Measurements from ENCODE around the gene GRIN1.
A peak's percentile ranks its signal among the peaks of the same experiment; 100 is the strongest.

The GRIN1 gene

GRCh38 chr9:137136261-137136880 lies 2.6 kb upstream of the GRIN1 start:
- H2BK12ac ChIP-seq (ENCODE audit: low read length) = no peak overlapping the region
- H3K9me3 ChIP-seq (replicated peaks in 1 of 2; ENCODE audit: control insufficient read depth in 2 of 2, insufficient read depth in 1 of 2, low read depth in 1 of 2, low read length in 2 of 2) = peaks cover 0 to 5% of the 10 kb centered on the region in 2 donors
- no peak overlapping the region for H3K18ac ChIP-seq (ENCODE audit: low read length)
- no peak overlapping the region for H3K14ac ChIP-seq (ENCODE audit: low read length)
- no peak overlapping the region for H2BK15ac ChIP-seq (ENCODE audit: low read length)
- no peak overlapping the region for H2AK5ac ChIP-seq (ENCODE audit: low read depth, low read length)
- no peak overlapping the region for H4K91ac ChIP-seq (ENCODE audit: low read depth, low read length, poor library complexity)
- peak overlapping the region; percentile 43 for H3K23ac ChIP-seq (ENCODE audit: low read depth, low read length, poor library complexity)
- peaks cover 10 to 59% (median 56%) of the 10 kb centered on the region in 3 experiments for H3K27me3 ChIP-seq (ENCODE audit: control insufficient read depth in 3 of 3, insufficient read depth in 3 of 3, low read depth in 1 of 3, low read length in 3 of 3)
- peaks cover 0 to 2% of the 10 kb centered on the region in 2 donors for H3K4me1 ChIP-seq (ENCODE audit: control insufficient read depth in 2 of 2, insufficient read depth in 1 of 2, low read depth in 1 of 2, low read length in 2 of 2)
- H3K4me2 ChIP-seq (ENCODE audit: insufficient read depth, low read length, poor library complexity, severe bottlenecking) = no peak overlapping the region
- DNase-seq (ENCODE audit: low spot score) = no peak
- H4K8ac ChIP-seq (ENCODE audit: low read depth, low read length) = no peak overlapping the region
- H2AFZ ChIP-seq (ENCODE audit: low read length) = no peak overlapping the region
- H3K4ac ChIP-seq (ENCODE audit: low read length) = no peak overlapping the region
- H3K27ac ChIP-seq (replicated peaks; ENCODE audit: low read length) = no peak overlapping the region
- H3K9ac ChIP-seq (ENCODE audit: low read depth, low read length, poor library complexity) = no peak overlapping the region
- peaks cover 2% of the 10 kb centered on the region for H3K79me1 ChIP-seq (ENCODE audit: low read depth, low read length)
- WGBS, 2 donors (ENCODE audit: extremely low coverage in 2 of 2, insufficient read length in 2 of 2, insufficient replicate concordance in 1 of 2) = no CpG with 5 or more reads among the region's 27 CpGs
- H2BK120ac ChIP-seq (ENCODE audit: low read depth, low read length) = no peak overlapping the region
- no peak overlapping the region for H3K4me3 ChIP-seq (ENCODE audit: low read length in 2 of 2)
- H3K36me3 ChIP-seq (replicated peaks in 1 of 2; ENCODE audit: control insufficient read depth in 2 of 2, insufficient read depth in 2 of 2, low read length in 2 of 2) = no peaks in the 10 kb centered on the region
- H2BK5ac ChIP-seq (ENCODE audit: low read length) = no peak overlapping the region

DNA sequence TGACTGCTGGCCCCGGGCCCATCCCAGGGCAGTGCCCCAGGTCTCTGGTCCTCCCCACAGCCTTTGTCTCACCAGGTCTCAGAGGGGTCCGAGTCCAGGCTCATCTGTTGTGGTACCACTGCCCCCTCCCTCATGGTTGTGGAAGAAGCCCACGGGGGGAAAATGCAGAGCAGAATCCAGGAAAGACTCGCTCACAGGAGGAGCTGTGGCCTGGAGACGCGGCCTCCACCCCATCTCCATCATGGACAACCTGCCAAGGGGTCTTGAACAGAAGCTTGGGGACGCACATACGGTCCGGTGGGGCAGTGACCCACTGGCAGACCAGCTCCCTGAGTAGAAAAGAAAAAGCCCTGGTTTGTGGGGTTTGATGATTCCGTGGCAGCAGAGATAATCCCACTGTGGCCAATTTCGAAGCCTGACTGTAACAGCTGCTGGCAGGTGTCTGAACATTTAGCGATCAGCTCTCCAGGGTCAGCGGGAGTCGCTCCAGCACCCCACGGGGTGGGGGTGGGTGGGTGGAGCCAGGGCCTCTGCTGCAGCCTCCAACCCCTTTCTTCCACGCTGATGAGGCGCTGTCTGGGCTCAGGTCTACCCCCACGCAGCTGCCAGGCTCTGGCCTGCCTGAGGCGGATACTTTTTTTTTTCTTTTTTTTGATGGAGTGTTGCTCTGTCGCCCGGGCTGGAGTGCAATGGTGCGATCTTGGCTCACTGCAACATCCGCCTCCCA lies 1.9 kb upstream of the GRIN1 start:
- H4K8ac ChIP-seq (ENCODE audit: low read depth, low read length) = no peak overlapping the region
- peaks cover 0 to 2% of the 10 kb centered on the region in 2 donors for H3K4me1 ChIP-seq (ENCODE audit: control insufficient read depth in 2 of 2, insufficient read depth in 1 of 2, low read depth in 1 of 2, low read length in 2 of 2)
- no peak overlapping the region for H4K91ac ChIP-seq (ENCODE audit: low read depth, low read length, poor library complexity)
- H3K4me2 ChIP-seq (ENCODE audit: insufficient read depth, low read length, poor library complexity, severe bottlenecking) = no peak overlapping the region
- H3K18ac ChIP-seq (ENCODE audit: low read length) = no peak overlapping the region
- H2BK15ac ChIP-seq (ENCODE audit: low read length) = no peak overlapping the region
- H3K14ac ChIP-seq (ENCODE audit: low read length) = no peak overlapping the region
- no peaks in the 10 kb centered on the region for H3K36me3 ChIP-seq (replicated peaks in 1 of 2; ENCODE audit: control insufficient read depth in 2 of 2, insufficient read depth in 2 of 2, low read length in 2 of 2)
- no peak overlapping the region for H2BK120ac ChIP-seq (ENCODE audit: low read depth, low read length)
- H3K4ac ChIP-seq (ENCODE audit: low read length) = no peak overlapping the region
- no peak overlapping the region for H2AK5ac ChIP-seq (ENCODE audit: low read depth, low read length)
- no peak for DNase-seq (ENCODE audit: low spot score)
- no peak overlapping the region for H3K27ac ChIP-seq (replicated peaks; ENCODE audit: low read length)
- no peak overlapping the region for H3K23ac ChIP-seq (ENCODE audit: low read depth, low read length, poor library complexity)
- H3K27me3 ChIP-seq (ENCODE audit: control insufficient read depth in 3 of 3, insufficient read depth in 3 of 3, low read depth in 1 of 3, low read length in 3 of 3) = peaks cover 10 to 65% (median 62%) of the 10 kb centered on the region in 3 experiments
- H3K4me3 ChIP-seq (ENCODE audit: low read length in 2 of 2) = peak overlapping the region in 1 of 2 donors; percentile 22
- no peak overlapping the region for H3K9ac ChIP-seq (ENCODE audit: low read depth, low read length, poor library complexity)
- H3K79me1 ChIP-seq (ENCODE audit: low read depth, low read length) = peaks cover 2% of the 10 kb centered on the region
- H2BK12ac ChIP-seq (ENCODE audit: low read length) = no peak overlapping the region
- WGBS, 2 donors (ENCODE audit: extremely low coverage in 2 of 2, insufficient read length in 2 of 2, insufficient replicate concordance in 1 of 2) = no CpG with 5 or more reads among the region's 23 CpGs
- H2BK5ac ChIP-seq (ENCODE audit: low read length) = no peak overlapping the region
- H3K9me3 ChIP-seq (replicated peaks in 1 of 2; ENCODE audit: control insufficient read depth in 2 of 2, insufficient read depth in 1 of 2, low read depth in 1 of 2, low read length in 2 of 2) = peaks cover 0 to 5% of the 10 kb centered on the region in 2 donors
- H2AFZ ChIP-seq (ENCODE audit: low read length) = no peak overlapping the region

- Histone ChIP-seq H3K4me1 (ENCODE audit: control insufficient read depth in 2 of 2, insufficient read depth in 1 of 2, low read depth in 1 of 2, low read length in 2 of 2) (peaks cover 0 to 2% of the 10 kb centered on the region in 2 donors), H2BK12ac (ENCODE audit: low read length) (no peak overlapping the region), H3K23ac (ENCODE audit: low read depth, low read length, poor library complexity) (no peak overlapping the region), H3K4me3 (ENCODE audit: low read length in 2 of 2) (no peak overlapping the region), H2BK120ac (ENCODE audit: low read depth, low read length) (no peak overlapping the region), H2AFZ (ENCODE audit: low read length) (no peak overlapping the region), H3K9ac (ENCODE audit: low read depth, low read length, poor library complexity) (no peak overlapping the region), H3K18ac (ENCODE audit: low read length) (no peak overlapping the region), H3K14ac (ENCODE audit: low read length) (no peak overlapping the region), H3K9me3 (replicated peaks in 1 of 2; ENCODE audit: control insufficient read depth in 2 of 2, insufficient read depth in 1 of 2, low read depth in 1 of 2, low read length in 2 of 2) (peaks cover 0 to 5% of the 10 kb centered on the region in 2 donors), H2AK5ac (ENCODE audit: low read depth, low read length) (no peak overlapping the region), H4K91ac (ENCODE audit: low read depth, low read length, poor library complexity) (no peak overlapping the region), H3K36me3 (replicated peaks in 1 of 2; ENCODE audit: control insufficient read depth in 2 of 2, insufficient read depth in 2 of 2, low read length in 2 of 2) (no peaks in the 10 kb centered on the region), H3K4me2 (ENCODE audit: insufficient read depth, low read length, poor library complexity, severe bottlenecking) (no peak overlapping the region), H3K27ac (replicated peaks; ENCODE audit: low read length) (no peak overlapping the region), H3K4ac (ENCODE audit: low read length) (no peak overlapping the region), H3K27me3 (ENCODE audit: control insufficient read depth in 3 of 3, insufficient read depth in 3 of 3, low read depth in 1 of 3, low read length in 3 of 3) (peaks cover 10 to 77% (median 71%) of the 10 kb centered on the region in 3 experiments), H4K8ac (ENCODE audit: low read depth, low read length) (no peak overlapping the region), H2BK15ac (ENCODE audit: low read length) (no peak overlapping the region), H3K79me1 (ENCODE audit: low read depth, low read length) (peaks cover 2% of the 10 kb centered on the region), H2BK5ac (ENCODE audit: low read length) (no peak overlapping the region)
- DNase-seq (ENCODE audit: low spot score) = no peak
- WGBS, 2 donors (ENCODE audit: extremely low coverage in 2 of 2, insufficient read length in 2 of 2, insufficient replicate concordance in 1 of 2) = no CpG with 5 or more reads among the region's 25 CpGs
Observed at GRCh38 chr9:137138058-137138721, 764 bp upstream of the GRIN1 start.

Measured in neuronal stem cell (in vitro differentiated cells).